Measurements from ENCODE around the gene SMU1.
"Not testable (repeated sequence)": the region's sequence is repeated elsewhere in the genome, so short reads cannot be mapped to it uniquely, and the experiment has no call there.

SMU1 gene

DNA sequence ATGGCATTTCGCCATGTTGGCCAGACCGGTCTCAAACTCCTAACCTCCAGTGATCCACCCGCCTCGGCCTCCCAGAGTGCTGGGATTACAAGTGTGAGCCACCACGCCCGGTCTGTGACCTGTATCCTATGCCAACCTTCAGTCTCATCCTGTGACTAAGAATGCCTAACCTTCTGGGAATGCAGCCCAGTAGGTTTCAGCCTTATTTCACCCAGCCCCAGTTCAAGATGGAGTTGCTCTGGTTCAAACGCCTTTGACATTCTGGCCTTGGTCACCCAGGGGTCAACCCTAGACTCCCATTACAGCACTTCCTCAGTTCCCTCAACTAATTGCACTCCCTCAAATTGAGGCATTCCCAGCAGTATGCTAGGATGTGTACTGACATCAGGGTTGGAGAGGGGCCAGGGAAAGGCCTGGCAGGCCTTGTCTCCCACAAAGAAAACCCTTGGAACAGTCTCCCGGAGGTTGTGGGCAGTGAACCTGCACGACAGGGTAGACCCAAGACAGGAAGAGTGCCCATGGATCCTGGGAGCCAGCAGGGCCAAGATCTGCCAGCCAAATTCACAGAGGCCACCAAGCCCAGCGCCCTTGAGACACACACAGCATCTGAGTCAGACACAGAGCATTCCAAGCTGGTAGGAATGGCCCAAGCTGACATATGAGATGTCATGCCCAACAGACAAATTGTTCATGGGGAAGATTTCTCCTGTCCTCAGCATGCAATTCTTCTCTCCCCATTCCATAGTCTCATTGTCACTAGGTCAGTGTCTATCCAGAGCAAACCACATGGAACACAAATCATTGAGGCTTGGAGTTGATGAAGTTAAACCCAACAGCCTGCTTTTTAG is 24.9 kb upstream of the SMU1 start:
- TF ChIP-seq, protein P1, sequence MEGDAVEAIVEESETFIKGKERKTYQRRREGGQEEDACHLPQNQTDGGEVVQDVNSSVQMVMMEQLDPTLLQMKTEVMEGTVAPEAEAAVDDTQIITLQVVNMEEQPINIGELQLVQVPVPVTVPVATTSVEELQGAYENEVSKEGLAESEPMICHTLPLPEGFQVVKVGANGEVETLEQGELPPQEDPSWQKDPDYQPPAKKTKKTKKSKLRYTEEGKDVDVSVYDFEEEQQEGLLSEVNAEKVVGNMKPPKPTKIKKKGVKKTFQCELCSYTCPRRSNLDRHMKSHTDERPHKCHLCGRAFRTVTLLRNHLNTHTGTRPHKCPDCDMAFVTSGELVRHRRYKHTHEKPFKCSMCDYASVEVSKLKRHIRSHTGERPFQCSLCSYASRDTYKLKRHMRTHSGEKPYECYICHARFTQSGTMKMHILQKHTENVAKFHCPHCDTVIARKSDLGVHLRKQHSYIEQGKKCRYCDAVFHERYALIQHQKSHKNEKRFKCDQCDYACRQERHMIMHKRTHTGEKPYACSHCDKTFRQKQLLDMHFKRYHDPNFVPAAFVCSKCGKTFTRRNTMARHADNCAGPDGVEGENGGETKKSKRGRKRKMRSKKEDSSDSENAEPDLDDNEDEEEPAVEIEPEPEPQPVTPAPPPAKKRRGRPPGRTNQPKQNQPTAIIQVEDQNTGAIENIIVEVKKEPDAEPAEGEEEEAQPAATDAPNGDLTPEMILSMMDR (IDR thresholded peaks at IDR 0.05; ENCODE audit: low read depth, low read length, missing control alignments): no peak
- DNase-seq (ENCODE audit: extremely low read depth, low read depth): no peak
- no peak overlapping the region for H3K4me3 ChIP-seq (replicated peaks; ENCODE audit: low read depth, low read length)

DNA sequence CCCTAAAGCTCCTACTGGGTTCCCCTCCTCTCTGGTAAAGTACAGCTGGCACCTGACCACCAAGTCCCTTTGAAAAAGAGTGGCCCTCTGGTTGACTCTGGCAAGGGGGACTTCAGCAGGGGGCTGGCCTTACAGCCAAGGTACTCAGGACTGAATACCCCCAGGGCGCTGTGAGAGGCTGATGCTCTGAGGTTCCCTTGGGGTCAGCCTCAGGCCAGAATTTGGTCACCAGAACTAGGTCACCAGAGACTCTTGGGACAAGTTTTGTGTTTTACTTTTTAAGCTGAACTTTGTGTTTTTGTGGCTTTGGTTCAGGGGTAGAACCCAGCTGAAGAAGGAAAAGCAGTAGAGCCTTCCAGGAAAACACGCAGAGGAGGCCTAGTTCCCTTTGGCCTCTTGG is 23.3 kb upstream of the SMU1 start:
- TF ChIP-seq, protein P1 (IDR thresholded peaks at IDR 0.05; ENCODE audit: low read depth, low read length, missing control alignments): no peak
- DNase-seq (ENCODE audit: extremely low read depth, low read depth): no peak
- no peak overlapping the region for H3K4me3 ChIP-seq (replicated peaks; ENCODE audit: low read depth, low read length)

DNA sequence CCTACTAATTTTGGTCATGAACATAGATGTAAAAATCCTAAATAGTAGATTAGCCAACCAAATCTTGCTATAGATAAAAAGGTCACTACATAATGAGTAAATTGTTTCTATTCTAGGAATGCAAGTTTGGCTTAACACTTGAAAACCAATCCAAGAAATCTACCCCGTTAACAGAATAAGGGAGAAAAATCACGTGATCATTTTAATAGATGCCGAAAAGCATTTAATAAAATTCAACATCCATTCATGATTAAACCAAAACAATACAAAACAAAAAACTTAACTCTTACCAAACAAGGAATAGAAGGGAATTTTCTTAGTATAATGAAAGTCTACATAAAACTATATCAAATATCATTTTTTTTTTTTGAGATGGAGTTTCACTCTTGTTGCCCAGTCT is 20.7 kb upstream of the SMU1 start:
- TF ChIP-seq, protein P1 (IDR thresholded peaks at IDR 0.05; ENCODE audit: low read depth, low read length, missing control alignments): no peak
- no peak overlapping the region for H3K4me3 ChIP-seq (replicated peaks; ENCODE audit: low read depth, low read length)
- DNase-seq (ENCODE audit: extremely low read depth, low read depth): no peak

DNA sequence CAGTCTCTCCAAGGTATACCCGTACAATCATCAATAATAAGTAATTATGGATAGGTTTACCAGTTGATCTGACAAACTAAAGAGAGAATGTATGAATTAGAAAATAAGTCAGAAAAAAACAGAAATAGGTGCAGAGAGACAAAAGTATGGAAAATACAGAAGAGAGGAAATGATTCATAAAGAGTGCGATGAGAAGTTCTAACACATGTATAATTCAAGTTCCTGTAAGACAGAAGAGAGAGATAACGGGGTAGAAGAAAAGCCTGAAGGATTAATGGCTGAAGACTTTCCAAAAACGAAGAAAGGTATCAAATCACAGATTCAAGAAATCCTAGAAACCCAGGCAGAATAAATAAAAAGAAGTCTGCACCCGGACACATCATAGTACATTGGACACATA is 16.2 kb upstream of the SMU1 start:
- DNase-seq (ENCODE audit: extremely low read depth, low read depth): no peak
- no peak overlapping the region for H3K4me3 ChIP-seq (replicated peaks; ENCODE audit: low read depth, low read length)
- TF ChIP-seq, protein P1 (IDR thresholded peaks at IDR 0.05; ENCODE audit: low read depth, low read length, missing control alignments): no peak

DNA sequence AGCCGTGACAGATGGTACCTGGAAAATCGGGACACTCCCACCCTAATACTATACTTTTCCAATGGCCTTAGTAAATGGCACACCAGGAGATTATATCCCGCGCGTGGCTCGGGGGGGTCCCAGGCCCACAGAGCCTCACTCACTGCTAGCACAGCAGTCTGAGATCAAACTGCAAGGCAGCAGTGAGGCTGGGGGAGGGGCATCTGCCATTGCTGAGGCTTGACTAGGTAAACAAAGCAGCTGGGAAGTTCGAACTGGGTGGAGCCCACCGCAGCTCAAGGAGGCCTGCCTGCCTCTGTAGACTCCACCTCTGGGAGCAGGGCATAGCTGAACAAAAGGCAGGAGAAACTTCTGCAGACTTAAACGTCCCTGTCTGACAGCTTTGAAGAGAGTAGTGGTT is 9.2 kb upstream of the SMU1 start:
- not testable (repeated sequence) for DNase-seq (ENCODE audit: extremely low read depth, low read depth); H3K4me3 ChIP-seq (replicated peaks; ENCODE audit: low read depth, low read length)

DNA sequence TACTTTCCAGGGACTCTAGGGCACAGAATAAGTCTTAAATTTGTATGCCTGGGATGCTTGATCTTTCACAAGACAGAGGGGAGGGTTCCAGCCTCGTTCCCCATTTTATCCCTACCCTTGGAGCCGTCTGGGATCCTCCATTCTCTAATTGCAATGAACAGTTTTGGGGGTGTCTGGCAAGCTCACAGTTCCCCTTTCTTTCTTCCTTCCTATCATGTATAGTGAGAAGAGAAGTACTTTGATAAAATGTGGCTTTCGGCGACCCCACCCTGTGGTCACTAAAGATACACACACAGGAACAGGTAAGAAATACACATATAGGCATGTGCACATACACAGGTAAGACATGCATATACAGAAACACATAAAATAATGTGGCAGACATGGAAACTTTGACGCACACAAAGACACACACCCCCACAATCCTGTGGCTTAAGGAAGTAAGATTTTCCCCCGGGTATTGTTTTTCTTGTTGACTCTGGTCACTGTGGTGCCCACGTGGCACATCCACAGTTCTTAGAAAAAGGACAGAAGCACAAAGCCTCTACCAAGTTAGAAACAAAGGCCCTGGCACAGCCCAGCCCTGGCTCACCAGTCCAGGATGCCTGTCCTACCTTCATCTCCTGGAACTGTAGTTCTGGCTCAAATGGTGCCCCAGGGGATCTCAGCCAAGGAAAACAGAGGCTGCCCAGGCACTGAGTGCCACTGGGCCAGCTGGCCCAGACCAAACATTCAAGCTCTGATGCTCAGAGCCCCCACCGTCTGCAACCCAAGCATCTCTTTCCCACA is 6.3 kb upstream of the SMU1 start:
- DNase-seq (ENCODE audit: extremely low read depth, low read depth): no peak
- TF ChIP-seq, protein P1 (IDR thresholded peaks at IDR 0.05; ENCODE audit: low read depth, low read length, missing control alignments): no peak

DNA sequence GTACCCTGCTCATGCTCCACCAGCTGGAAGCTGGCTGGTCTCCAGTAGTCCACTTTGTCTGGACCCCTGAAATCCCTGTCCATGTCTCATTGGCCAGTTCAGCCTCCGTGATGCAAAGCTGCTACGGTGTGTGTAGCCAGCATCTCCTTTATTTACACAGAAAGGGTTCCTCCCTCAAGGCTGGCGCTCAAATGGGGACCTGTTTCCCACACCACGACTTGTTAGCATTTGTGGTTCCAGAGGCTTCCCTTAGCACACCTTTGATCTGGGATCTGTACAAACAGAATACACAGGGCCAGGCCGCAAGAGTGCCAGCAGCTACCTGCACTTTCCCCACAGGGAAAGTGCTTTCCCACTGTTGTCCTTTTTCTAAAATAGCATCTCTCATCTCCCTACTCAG is 5.7 kb upstream of the SMU1 start:
- H3K4me3 ChIP-seq (replicated peaks; ENCODE audit: low read depth, low read length): no peak overlapping the region
- TF ChIP-seq, protein P1 (IDR thresholded peaks at IDR 0.05; ENCODE audit: low read depth, low read length, missing control alignments): no peak
- DNase-seq (ENCODE audit: extremely low read depth, low read depth): no peak

More for the DNA sequence above, 6.3 kb upstream of the SMU1 start:
- H3K4me3 ChIP-seq (replicated peaks; ENCODE audit: low read depth, low read length): no peak overlapping the region

All from HFF-Myc (cell line).